NOMO-1 (cell line): ENCODE measurements around the gene SLC35E1.
"Not testable (repeated sequence)": the region's sequence is repeated elsewhere in the genome, so short reads cannot be mapped to it uniquely, and the experiment has no call there.

Experiments used
- DNase-seq, 2 experiments: peaks; one replicate each; lab custom pipeline; 2025; ENCODE audit not compliant: unreplicated experiment in 2 of 2; lab: John Stamatoyannopoulos, UW

The SLC35E1 gene

DNA sequence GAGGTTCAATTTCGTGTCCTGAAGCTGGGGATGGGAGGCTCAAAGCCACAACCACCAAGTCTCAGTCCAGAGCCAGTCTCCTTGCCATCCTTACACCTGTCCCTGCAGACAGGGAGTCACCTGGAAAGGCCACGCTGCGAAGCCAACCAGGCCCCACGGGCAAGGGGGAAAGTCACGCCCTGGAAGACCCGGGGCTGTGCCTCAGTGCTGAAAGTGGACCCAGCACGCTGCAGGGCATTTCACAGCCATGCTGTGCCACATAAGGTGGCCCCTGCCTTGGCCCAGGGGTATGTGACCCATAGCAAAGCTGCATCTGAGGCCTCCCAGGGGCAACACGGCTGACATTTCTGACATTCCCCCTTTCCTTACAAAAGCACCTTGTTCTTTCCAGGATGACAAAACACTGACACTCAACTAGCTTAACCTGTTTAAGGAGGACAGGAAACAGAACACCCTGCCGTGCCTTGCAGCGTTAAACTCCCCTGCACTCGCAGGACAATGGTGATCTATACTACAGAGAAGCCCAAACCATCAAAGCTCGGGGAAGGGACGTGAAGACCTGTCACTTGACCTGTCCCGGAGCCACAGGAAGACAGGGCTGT is 44.8 kb downstream of the SLC35E1 start:
- no peak for DNase-seq

DNA sequence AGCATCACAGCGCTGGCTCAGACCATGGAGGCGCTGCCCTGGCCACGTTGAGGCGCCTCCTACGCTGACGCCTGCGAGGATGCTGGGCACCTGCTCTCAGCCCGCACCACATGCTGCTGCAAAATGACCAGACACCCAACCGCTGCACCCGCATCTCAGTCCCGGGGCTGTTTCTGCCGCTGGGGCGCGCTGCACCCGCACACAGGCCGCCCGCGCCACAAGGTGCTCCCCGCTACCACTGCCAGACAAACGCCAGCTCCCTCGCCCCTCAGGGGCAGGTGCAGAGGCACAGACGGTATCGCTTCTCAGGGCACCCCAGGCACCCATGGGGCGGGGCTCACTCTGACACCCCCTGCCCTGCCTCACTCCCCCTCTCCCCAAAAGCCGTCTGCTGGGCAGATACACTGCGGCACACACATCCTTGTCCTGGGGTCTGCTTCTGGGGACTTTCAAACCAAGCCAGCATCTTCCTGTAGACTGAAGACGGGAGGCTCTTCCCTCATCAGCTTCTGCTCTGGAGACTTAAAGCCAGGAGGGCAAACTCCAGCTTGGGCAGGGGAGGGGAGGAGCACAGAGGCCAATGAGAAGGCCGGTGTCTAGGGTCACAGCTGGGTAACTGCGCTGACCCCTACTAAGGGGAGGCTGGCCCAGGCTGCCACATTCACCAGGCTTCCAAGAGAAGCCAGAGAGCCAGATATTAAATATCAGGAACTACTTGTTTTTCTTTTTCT is 46.3 kb downstream of the SLC35E1 start:
- no peak for DNase-seq

DNA sequence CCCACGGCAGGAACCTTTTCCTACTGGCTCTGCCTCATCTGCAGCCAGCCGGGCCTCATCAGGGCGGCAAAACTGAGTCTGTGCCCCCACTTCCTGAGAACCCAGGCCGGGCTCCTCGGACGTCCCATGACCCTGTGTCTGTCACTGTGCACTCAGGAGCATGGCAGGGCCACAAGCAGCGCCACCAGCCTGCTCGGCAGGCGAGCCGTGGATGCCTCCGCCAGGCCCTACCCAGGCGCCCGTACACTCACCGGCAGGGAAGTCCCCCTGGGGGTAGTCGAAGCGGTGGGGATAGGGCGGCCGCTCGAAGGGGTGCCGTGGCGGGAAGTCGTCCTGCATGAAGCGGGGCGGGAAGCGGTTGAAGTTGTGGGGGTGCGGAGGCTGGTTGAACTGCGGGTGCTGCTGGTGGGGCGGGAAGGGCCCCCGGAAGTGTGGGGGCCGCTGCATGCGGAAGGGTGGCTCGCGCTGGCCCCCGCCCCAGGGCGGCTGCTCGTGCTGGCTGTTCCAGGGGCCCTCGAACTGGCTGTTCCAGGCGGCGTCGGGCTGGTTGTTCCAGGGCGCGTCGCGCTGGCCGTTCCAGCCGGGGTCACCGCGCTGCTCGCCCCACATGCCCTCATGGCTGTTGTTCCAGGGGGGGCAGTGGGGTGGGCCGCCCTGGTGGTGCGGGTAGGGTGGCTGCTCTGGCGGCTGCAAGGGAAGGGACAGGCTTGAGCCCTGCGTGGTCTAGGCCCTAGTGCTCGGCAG is 47.1 kb downstream of the SLC35E1 start:
- no peak for DNase-seq

DNA sequence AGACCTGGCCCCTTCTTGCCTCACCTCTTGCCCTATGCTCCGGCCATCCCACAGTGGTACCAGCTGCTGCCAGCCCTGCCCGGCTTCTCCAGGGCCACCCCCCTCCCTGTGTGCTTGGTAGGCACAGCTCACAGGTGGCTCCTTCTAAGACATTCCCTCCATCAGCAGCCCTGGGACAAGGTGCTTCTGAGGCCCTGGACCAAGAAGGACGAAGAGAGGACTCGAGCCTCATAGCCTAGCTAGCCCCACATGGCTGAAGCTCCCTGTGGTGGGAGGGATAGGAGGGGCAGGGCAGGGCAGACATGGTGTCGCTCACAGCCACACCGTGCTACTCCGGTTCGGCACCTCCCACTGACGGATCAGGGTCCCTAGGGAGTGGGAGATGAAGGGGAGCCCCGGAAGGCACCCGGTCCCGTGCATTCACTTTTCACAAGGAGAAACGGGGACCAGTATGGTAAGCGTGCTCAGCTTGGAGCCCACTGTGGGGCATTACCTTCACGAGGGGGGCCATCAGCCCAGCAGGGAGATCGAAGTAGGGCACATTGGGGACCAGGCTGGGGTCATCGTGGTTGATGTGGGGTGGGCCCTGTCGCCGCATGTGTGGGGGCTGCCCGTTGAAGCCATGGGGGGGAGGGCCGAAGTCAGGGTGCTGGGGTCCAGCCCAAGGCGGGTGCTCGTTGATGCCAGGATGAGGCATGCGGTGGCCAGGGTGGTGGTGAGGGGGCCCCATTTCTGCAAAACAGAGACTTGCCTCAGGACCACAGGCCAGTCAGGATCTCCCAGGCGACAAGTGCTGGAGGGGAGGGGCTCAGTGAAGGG is 49.4 kb downstream of the SLC35E1 start:
- DNase-seq, result no peak

DNA sequence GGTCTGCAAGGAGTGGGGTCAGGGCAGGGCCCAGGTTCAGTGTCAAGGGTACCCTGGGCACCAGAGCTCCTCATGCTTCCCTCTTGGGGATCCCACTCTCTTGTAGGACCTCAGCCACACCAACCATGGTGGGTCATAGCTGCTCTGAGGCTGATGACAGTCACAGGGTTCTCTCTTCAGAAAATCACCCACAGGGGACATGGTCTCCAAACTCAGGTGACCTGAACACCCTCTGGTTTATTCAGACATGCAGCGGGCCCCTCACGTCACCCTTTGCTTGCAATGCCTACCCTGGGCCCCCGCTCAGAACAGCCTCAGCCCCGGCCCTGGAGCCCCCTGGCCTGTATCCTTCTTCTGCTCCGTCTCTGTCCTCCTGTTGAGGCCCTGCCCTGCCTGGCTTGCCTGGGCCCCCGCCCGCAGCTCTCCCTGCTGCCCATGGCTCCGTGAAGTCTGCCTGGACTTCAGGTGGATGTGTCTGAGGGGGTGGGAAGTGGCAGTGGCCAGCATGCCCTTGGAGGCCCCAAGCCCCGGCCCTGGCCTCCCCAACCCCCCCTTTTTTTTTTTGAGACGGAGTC is 50.4 kb downstream of the SLC35E1 start:
- DNase-seq, result no peak

DNA sequence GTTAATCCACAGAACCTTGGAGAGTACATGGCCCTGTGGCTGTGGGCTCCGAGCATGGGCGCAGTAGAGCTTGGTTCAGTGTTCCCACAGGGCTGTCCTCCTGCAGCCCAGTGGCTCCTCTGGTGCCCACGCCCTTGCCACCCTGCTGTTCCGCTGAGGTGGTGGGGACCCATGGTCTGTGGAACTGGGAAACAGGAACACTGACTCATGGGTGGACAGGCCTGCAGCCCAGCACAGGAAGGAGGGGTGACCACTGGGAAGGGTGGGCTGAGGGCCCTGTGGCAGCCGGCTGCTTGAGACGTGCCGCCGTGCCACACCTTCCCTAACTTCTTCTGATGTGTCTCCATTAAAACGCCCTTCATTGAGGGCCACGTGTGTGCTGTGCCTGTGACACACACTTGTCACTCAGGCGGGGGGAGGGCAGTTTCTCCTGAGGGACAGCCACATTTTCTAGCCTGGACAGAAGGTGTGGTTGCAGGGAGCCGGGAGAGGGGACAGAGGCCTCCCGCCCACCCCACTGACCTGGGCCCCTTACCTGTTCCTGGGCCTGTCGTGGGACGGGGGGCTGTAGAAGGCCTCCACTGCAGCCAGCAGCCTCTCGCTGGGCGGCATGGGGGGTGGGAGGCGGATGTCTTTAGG is 51.1 kb downstream of the SLC35E1 start:
- no peak for DNase-seq

DNA sequence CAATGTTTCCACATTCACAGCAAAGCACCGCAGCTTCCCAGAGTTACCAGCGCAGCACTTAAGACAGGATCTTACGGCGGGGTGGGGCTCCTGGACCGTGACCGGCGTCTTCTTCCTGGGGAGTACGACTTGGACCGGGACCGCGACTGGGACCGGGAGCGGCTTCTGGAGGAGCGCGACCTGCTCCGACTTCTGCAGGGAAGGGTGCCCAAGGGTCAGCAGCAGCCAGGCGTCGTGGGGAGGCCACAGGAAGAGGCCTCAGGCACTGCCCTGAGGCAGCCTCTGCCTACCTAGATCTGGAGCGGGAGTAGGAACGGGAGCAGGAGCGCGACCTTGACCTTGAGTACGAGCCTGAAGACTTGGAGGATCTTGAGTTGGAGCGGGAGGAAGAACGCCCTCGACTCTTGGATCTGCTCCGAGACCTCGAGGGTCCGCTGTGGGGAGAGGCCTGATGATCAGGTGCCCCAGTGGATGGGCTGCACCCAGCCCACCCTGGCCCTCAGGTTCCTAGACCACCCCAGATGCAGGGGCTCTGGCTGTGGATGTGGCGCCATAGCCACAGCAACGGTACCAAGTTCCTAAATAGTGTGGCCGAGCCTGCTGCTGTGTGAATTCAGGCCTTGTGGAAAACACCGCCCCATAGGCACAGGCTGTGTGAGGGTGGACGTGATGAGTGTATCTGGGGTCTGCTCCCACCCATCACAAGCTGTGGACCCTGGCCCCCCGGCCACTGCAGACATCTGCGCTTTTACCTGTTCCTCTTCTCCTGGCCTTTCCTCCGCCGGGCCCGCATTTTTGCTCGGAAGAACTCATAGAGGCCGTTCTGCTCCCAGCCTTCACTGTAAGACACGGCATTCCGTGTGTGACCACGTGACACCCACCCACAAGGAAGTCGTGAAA is 51.9 kb downstream of the SLC35E1 start:
- no peak for DNase-seq

DNA sequence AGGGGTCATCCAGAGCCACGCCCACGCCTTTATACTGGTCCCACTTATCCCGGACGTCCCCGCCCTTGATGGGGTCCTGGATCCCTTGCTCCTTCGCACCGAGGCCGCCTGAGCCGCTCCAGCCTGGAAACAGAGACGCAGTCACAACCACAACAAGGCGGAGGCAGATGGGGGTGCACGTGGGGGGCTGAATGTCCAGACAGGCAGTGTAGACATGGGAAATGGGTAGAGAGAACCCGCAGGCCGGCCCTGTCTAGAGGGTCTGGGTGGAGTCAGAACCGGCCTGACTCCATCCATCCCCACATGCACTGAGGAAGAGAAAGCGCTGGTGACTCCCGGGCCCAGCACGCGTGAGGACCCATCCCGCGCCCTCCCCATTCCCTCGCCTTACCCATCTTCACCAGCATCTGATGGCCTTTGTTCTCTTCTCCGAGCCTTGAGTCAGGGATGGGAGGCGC is 53.0 kb downstream of the SLC35E1 start:
- DNase-seq, result no peak

DNA sequence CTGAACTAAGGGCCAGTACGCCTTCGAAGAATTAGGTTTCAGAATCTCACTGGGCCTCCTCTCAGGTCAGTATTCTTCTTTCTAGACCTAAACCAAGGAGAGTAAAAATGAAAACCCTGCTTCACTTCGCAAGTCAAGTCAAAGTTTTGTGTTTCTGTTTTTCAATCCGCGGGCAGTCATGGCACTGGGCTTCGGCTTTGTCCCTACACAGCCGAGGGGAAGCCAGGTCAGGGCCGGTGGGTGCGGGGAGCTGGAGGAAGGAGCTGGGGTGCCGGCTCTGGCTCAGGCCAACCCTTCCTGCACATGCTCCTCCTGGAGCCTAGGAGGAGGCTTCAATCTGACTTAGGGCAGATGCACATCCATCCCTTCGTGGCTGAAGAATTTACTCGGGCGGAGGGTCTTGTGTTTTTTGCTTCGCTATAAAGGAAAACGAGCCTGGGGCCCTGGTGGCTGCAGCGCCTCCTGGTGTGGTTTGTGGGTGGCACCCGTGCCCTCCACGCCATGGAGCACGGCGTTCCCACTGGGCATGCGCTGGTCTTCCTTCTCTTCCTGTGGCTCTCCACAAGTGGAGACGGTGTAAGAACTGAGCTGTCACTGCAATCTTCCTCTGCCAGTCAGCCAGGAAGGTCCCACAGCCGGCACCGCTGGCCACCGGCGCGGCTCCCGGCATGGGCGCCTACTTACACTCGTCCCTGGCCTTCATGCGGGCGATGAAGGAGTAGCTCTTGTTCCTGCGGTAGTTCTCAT is 53.6 kb downstream of the SLC35E1 start:
- DNase-seq, result no peak

DNA sequence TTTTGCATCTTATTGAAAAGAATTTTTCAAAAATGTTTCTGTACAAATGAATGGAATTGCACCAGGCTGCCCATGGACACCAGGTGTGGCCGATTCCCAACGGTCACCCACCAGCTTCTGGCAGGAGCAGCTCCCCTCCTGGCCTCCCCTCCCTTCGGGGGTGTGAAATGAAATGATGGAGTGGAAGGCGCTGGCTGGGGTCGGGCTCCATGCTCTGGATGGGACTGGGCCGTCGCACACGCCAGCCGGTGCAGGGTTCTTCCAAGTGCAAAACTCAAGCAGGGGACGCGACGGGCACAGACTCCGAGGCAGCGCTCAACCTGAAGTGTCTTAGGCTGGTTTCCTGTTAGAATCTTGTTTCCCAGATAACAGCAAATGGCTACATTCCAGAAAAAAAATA is 54.2 kb downstream of the SLC35E1 start:
- no peak for DNase-seq

DNA sequence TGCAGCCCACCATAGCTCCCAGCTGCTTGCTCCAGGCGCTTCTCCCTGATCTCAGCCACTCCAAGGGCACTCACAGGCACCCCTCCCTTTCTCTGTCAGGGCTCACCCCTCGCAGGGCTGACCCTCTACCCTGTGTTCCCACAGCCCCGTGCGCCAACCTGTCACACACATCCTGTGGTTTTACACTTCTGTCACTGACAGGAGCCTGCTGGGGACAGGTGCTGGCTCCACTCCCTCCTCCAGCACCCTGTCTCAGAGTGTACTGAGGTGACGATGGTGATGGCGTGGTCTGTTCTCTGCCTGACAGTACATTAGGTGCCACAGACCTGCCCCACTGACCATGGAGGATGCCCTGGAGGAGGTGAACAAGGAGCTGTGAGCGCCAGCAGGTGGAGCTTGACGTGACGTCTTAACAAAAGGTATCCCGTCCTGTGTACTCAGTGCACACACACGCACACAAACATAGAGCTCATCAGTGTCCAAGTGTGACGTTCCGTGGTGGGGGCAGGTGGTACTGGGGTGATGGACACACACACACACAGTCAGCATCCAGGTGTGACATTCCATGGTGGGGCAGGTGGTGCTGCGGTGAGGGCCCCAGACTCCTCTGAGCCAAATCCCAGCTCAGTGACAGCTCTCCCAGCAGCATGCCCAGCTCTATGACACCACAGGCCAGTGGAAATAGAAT is 55.1 kb downstream of the SLC35E1 start:
- no peak for DNase-seq

DNA sequence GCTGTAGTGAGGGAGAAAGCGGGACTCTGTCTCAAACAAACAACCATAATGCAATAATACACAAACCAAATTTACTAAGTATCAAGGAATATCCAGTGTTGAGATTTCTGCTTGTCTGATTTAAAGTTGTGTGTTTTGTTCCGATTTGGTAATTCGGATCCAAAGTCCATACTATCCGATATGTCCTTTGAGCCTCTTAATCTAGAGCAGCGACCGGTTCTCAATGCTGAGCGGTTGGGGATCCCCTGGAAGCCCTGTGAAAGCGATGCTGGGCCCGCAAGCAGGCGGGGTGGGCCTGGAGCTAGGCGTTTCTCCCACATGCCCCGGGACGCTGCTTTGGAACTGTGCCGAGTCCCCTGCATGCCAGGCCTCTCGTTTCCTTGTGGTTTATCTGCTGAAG is 55.8 kb downstream of the SLC35E1 start:
- DNase-seq, result no peak

DNA sequence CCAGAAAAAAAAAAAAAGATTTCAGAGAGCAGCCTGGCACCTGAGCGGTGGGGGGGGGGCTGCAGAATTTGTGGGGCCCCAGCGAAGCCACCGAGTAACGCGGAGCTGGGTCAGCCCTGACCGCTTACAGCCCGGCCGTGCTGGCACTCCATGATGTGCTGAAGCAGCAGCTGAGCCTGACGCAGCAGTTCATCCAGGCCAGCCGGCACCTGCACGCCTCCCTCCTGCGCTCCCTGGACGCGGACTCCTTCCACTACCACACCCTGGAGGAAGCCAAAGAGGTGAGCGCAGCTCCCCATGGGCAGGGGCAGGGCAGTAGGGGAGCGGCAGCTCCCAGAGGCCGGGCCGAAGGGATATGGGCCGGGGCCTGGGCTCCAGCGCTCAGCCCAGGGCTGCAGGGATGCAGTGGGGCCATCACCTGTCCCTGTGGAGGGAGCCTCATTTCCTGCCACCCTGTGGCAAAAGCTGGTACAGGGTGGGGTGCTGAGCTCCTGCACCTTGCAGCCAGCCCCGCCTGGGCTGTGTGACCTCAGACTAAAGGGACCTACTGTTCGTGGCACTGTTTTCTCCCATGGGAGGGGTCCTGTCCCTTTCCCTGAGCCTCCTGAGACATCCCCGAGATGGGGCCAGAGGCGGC is 57.7 kb downstream of the SLC35E1 start:
- DNase-seq, result no peak

DNA sequence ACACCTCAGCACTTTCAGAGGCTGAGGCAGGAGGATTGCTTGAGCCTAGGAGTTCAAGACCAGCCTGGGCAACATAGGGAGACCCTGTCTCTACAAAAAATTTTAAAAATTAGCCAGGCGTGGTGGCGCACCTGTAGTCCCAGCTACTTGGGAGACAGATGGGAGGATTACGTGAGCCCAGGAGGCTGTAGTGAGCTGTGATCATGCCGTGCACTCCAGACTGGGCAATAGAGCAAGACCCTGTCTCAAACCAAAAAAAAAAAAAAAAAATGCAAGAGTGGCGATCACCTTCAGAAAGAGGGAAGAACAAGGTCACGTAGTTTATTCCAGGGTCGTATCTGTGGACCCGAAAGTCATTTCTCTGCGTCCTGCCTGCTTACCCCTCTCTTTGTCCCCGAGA is 59.6 kb downstream of the SLC35E1 start:
- not testable (repeated sequence) for DNase-seq

DNA sequence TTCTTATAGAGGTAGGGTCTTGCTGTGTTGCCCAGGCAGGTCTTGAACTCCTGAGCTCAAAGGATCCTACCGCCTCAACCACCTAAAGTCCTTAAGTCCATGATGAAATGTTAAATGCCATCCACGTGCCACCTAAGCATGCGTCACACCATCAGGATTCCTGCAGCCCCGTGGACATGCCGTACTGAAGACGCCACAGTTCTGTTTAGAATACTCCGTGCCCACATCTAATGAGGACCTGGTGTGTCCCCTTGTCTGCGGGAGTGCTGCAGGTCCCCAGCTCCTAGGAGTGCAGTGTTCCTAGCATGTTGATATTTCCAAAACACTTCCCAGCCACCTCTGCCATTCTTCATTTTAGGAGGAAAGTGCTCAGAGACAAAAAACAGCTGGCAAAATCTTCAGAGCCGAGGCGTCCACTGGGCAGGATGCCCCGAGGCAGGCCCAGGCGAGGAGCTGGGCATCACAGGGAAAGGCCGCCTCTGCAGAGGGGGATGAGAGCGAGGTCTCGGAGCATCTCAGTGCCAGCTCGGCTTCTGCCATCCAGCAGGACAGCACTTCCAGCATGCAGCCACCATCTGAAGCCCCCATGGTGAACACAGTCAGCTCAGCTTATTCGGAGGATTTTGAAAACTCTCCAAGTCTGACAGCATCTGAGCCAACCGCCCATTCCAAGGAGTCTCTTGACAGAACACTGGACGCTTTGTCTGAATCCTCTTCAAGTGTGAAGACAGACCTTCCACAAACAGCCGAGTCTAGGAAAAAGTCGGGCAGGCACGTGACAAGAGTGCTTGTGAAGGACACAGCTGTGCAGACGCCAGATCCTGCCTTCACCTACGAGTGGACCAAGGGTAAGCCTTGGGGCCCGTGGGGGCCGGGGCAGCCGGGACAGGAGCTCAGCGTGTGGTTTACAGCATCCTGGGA is 62.8 kb downstream of the SLC35E1 start:
- DNase-seq, result no peak

DNA sequence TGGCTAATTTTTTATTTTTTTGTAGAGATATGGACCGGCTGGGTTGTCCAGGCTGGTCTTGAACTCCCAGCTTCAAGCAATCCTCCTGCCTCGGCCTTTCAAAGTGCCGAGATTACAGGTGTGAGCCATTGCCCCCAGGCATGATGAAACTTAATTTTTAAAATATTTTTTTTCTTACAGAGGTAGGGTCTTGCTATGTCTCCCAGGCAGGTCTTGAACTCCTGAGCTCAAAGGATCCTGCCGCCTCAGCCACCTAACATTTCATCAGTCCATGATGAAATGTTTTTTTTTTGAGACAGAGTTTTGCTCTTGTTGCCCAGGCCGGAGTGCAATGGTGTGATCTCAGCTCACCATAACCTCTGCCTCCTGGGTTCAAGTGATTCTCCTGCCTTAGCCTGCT is 63.7 kb downstream of the SLC35E1 start:
- DNase-seq, result no peak
